Dedifferentiated amniotic fluid mesenchymal stem cell (primary cell): ENCODE data around the gene FZD2.
"Not testable (repeated sequence)": the region's sequence is repeated elsewhere in the genome, so short reads cannot be mapped to it uniquely, and the experiment has no call there.

Experiments used
- DNase-seq: peaks from one replicate; pipeline ENCODE4 v3.0.0-alpha.2; 2016; ENCODE audit errors: extremely low spot score

The FZD2 gene

DNA sequence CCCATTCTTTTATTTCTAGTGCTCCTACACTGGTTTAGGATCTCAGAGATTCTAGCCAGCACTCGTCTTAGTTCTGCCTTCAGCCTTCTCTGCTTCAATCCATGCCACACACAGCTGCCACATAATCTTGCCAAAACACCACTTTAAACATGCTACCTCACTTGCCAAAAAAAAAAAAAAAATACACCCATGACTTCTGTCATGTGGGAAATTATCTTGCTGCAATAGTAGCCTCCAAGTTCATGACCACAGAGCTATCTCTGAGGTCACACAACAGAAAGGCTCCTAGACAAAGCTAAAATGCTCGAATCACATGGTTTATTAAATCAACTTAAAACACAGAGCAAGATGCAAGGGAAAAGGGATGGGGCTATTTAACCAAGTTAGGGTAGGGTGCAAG is 18.1 kb downstream of the FZD2 start:
- no peak for DNase-seq

DNA sequence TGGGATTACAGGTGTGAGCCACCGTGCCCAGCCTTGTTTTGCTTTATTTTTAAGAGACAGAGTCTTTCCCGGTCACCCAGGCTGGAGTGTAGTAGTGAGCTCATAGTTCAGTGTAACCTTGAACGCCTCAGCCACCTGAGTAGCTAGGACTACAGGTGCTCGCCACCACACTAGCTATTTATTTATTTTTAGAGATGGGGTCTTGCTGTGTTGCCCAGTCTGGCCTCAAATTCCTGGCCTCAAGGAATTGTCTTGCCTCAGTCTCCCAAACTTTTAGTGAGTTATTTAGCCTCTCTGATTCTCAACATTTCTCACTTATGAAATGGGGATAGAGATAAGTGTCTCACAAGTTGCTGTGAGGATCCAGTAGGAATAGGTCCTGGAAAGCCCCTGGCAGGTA is 21.7 kb downstream of the FZD2 start:
- no peak for DNase-seq

DNA sequence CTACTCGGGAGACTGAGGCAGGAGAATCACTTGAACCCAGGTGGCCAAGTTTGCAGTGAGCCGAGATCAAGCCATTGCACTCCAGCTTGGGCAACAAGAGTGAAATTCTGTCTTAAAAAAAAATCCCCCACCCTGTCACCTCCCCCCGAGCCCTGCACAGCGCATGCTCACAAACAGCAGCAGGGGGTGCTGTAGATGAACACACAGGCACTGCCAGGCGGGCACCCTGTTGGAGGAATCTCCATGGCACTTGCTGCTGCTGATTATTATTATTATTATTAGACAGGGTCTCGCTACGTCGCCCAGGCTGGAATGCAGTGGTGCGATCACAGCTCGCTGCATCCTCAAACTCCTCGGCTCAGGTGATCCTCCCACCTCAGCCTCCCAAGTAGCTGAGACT is 24.6 kb downstream of the FZD2 start:
- no peak for DNase-seq

DNA sequence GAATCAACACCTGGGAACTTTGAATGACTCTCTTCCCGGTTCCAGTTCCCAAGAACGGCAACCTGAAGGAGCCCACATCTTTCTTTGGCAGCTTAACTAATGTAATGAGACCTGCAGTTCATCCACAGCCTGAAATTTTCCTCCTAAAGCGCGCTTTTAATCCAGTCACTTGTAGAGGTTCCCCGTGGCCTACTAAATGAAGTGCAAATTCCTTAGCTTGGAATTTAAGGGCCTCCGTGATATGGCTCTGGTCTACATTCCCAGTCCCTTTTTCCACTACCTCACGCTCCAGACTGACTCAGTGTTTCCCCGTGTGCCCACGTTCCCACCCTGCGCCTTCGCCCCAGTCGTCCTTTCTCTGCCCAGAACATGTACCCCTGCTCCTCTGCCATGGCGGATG is 27.2 kb downstream of the FZD2 start:
- DNase-seq = no peak

DNA sequence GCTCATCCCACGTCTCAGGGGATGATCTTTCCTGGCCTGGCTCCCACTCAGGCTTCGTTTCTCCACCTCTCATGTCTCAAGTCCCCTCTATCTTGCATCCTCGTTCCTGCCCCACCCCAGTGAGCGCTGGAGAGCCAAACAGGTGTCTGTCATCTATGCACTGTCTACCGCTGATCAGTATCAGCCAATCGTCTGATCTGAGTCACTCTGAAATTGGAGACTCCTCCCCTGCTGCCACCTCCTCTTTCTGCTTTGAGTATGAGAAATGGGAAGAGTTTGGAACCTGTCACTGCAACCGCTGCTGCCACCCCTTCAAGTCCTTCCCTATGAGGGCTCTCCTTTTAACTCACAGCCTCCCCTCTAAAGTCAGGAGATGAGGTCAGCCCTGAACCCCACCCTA is 28.0 kb downstream of the FZD2 start:
- DNase-seq = no peak

DNA sequence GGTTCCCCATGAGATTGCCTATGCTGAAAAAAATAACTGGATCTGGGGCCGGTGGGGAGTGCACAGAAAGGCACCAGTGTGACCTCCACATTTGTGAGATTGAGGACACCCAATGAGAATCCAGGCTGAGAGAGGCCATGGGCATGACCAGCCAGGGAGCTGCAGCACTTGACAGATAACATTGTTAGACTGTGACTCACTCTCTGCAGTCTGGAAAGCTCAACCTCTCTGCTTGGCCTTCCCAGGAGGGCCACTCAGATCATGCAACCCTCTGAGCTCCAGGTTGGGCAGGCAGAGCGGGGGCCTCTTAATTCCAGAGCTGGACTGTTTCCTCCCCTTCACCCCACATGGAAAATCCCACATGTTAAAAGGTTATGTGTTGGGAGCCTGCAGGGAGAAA is 30.1 kb downstream of the FZD2 start:
- peak; percentile 74 for DNase-seq

DNA sequence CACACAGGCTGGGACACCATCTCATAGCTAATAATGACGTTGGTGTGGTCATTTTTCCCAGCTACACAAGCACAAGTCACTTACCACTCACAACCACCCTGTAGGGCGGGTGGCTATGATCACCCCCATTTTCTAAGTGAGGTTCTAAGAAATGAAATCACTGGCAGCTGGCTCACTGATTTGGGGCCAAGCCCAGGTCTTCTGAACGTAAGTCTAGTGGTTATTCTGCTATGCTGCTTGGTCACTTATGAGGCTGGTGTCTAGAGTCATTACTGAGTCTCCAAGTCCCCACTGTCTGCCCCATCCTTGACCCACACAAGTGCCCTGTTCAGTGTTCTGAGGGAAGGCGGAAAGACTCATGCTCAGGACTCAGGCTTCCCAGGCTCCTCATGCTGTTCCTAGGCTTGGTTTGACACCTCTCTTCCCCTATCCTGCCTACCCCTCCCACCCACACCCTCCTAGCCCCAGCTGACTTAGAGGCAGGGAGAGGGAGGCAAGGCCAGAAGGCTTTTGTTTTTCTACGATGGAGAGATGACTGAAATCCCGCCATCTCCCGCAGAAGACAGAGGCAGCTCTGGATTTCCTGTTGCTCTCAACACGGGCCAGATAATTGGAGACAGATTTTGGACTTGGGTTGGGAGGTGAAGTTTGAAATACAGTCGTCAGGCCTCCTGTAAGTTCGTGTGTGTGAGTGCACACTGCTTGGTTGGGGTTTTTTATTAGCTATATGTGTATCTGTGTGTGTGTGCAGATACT is 32.2 kb downstream of the FZD2 start:
- DNase-seq = no peak

DNA sequence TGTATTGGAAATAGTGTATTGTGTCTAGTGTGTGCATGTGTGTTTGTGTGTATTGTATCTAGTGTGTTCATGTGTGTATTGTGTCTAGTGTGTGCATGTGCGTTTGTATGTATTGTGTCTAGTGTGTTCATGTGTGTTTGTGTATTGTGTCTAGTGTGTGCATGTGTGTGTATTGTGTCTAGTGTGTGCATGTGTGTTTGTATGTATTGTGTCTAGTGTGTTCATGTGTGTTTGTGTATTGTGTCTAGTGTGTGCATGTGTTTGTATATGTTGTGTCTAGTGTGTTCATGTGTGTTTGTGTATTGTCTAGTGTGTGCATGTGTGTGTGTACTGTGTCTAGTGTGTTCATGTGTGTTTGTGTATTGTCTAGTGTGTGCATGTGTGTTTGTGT is 32.8 kb downstream of the FZD2 start:
- DNase-seq = not testable (repeated sequence)

DNA sequence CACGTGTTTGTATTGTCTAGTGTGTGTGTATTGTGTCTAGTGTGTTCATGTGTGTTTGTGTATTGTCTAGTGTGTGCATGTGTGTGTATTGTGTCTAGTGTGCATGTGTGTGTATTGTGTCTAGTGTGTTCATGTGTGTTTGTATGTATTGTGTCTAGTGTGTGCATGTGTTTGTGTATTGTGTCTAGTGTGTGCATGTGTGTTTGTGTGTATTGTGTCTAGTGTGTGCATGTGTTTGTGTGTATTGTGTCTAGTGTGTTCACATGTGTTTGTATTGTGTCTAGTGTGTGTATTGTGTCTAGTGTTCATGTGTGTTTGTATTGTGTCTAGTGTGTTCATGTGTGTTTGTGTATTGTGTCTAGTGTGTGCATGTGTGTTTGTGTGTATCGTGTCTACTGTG is 33.5 kb downstream of the FZD2 start:
- DNase-seq = not testable (repeated sequence)

DNA sequence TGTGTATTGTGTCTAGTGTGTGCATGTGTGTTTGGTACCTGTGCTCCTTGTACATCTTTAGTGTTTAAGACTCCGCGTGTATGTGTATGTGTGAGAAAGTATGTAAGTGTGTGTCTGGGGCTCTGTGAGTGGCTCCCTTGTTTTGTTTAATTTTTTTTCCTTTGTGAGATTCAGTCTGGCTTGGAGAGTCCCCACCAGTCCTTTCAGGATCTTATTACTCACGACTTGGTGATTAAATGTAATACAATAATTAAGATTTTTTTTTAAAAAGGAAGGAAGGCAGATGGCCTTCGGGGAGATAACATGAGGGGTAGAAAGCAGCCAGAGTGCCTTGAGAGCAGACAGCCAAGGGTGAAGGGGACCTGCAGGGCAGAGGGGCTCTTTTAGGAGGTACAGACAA is 33.9 kb downstream of the FZD2 start:
- no peak for DNase-seq

DNA sequence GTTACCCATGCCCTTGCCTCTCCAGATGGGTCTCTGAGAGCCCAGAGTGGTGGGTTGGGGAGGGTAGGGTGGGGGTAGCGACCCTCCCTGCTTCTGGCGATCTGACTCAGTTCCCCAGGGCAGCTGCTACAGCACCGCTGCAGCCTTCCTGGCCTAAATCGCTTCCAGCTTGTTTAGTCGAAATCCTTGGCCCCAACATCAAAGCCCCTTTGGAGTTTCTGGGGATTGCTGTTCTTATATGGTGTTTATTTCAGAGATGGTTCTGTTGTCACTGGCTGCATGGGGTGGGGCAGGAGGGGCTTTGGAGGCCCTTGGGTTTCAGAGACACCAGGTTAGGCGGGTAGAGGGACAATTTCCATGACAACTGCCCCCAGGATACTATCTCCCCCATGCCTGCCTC is 35.9 kb downstream of the FZD2 start:
- no peak for DNase-seq

DNA sequence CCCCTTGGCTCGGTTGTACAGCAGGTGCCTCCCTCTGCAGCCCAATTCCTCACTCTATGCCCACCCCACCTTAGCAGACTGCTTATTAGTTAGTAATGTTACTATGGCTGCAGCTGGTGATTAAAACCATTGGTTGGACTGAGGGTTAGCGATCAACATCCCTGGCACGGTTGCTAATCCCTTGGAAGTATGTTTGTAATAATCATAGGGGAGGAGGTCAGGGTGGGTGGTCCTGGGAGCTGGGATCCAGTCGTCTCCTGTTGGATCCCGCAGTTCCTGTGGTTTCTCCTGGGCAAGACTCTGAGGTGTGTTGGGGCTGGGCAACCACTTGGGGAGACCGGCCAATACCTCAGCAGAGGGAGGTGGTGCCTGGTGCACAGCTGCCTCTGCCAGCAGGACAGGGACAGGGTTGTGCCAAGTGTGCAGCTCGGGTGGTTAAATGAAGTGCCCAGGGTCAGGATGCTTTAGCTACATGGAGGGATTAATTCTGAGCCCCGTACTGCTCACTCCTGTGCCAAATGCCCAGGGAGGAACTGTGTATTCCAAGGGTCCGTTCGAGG is 38.0 kb downstream of the FZD2 start:
- DNase-seq = no peak

DNA sequence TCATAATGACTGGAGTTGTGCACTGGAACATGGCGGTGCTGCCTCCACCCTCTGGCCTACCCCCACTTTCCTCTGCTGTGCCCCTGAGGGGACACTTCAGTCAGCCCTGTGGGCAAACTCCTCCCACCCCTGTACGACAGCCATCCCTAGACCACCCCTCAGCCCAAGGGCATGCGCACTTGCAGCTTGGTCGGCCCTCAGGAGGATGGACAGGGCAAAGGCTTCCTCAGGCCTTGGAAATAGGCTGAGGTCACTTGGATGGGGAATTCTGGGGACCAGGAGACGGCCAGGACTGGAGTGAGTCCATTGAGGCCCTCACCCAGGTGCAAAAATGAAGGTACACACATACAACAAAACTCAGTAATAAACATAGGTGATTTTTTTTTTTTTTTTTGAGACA is 41.0 kb downstream of the FZD2 start:
- DNase-seq = no peak

DNA sequence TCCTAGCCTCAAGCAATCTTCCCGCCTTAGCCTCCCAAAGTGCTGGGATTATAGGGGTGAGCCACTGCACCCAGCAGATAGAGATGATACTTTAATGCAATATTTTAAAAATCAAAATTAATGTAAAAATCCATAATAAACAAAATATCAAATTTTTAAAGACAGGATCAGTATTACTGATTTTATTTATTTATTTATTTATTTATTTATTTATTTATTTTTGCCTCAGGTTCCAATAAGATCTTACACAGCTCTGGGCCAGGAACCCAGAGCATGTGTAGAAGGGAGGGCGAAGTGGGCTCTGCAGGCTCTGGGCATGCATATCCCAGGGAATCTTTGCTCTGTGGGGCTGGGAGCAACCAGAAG is 41.6 kb downstream of the FZD2 start:
- no peak for DNase-seq

DNA sequence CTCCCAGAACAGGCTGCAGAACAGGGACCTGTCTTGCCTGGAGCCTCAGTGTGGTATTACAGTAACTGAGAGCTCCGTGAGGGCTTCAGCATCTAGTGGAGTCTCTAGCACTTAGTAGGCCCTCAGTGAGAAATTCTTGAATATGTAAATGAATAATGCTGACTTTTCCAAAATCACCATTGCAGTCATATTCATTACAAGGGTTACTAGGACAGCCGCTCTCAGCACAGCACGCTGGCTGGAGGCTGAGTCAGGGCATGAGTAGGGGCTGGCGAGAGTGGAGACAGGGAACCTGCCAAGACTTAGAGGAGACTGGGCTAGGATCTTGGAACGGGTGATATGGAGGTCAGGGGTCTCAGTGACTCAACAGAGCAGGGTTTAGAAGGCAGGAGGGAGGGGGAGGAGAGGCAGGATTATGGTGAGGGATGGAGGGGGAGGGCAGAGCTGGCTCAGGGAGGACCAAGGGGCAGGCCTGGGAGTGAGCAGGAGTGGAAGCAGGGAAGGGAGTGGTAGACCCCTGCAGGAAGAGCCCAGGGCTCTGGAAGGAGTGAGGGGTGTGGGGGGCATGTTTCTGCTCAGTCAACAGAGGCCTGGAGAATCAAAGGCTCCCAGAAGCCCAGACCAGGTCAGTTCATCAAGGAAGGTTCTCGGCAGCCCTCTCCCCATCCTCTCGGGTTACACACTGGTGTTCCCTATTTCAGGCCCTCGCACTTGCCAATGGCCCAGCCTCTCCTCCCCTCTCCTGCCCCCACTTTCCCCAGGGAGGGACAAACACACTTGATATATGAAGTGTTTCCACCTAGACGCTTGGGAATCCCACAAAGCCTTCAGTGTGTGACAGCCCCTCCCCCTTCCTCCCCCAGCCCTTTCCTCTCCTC is 42.3 kb downstream of the FZD2 start:
- peak; percentile 79 for DNase-seq

DNA sequence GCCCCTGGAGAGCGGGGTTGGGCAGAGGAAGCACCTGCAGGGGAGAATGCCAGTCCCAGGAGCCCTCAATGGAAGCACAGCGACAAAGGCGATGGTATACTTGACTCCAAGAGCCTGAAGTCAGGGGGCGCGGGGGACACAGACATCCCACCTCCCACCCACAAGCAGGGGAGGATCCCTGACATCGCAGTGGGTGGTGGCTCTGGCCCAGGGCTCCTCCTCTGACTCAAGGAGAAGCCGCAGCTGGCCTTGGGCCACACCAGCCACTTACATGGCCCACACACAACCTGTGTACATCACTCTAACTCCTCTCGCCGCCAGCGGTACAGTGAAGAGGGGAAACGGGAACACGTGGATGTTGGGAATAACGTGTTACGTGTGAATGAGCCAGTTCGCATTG is 44.3 kb downstream of the FZD2 start:
- DNase-seq = no peak

DNA sequence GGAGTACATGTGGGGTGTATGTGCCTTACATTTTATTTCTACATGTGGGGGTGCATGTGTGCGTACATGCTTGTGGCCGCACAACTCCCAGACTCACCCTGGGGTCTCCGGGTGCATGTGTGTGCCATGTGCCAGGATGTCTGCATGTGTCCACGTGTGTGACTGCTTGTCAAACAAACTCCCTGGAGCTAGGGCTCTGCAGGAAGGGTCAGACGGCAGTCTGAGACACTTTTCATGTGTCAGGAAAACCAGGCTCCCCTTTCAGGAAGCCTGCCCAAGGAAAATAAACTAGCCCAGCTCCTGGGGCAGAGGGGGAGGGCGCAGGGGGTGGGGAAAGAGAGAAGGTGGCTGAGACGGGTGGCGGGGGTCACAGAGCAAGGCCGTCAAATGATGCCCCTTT is 44.7 kb downstream of the FZD2 start:
- no peak for DNase-seq

DNA sequence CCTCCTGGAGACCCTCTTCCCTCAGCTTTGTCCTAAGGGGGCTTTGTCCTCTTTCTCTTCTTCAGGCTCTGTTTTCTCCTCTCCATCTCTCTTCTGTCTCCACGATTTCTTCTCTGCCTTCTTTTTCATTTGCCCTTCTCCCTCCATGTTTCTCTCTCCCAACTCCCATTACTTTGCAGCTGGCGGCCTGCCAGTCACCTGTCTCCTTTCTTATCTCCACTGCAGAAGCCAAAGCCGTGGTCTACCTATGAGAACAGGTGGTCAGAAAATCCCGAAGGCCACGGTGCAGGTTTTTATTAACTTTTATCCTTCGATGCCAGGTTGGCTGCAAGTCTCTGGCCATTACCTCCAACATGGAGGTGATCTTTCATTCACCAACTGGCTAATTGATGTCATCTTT is 45.1 kb downstream of the FZD2 start:
- DNase-seq = no peak

DNA sequence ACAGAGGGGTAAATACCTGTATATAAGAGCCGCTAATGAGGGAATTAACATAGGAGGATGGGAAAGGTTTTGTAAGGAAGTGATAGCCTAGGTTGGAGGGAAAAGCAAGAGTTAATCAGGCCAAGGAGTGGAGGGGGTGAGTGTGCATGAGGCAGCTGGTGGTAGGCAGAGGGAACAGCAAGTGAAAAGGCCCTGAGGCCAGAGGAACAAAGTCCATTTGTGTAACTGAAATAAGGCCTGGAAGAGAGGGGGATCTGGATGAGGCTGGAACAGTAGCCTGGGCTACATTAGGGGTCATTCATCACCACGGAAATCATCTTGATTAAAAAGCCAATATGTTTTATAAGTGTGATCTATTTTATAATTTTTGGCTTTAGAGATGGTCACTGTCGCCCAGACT is 45.7 kb downstream of the FZD2 start:
- DNase-seq = no peak

DNA sequence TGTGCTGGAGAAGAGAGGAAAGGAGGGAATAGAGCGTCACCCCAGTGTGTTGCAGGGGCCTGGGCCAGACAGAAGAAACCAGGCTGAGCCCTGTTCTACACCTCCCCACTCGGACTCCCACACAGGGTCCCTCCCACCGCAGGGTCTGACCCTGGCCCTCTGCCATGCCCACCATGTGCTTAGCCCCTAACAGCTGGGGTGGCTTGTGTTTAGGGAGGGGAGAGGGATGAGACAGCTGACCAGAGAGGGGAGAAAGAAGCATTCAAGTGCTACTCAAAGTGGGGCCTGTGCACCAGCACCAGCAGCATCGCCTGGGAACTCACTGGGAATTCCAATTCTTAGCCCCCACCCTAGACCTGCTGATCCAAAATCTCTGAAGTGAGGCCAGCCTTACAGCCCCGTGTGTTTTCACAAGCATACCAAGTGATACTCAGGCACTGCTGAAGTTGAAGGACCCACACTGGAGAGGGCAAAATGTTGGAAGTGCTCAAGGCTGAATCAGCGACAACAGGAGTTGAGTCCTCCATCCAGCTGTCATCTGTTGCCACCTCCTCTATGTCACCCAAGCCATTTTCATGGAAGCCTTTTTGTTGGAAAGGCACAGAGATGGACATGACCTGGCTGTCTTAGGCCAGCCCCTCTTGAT is 47.0 kb downstream of the FZD2 start:
- DNase-seq = no peak

DNA sequence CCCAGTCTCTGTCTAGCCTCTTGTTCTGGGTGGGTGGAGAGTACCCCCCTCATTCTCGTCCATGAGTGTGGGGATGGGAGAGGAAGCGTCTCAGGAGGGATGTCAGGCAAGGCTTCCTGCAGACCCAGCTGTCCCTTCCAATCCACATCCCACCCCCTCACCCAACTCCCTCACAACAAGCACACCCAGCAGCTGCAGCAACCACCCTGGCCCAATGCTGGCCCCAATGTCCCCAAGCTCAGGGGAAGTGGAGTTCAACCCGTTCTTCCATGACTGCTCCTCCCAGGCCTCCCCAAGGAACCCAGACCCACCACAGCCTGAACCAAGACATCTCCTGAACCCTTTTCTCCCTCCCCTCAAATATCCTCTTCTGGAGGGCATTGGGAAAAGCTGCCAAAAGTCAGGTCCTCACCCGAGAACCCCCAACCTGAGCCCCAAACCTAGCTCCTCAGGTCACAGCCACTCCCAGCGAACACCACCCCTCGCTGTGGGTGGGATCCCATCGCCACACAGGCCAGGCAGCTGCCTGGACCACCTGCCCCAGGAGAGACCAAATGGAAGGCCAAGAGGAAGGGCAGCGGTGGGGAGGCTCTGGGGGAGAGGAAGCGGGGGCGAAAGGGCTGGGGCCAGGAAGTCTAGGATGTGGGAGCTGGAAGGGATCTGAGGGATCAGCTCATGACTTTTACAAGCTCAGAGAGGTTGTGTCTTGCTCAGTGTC is 47.6 kb downstream of the FZD2 start:
- no peak for DNase-seq

DNA sequence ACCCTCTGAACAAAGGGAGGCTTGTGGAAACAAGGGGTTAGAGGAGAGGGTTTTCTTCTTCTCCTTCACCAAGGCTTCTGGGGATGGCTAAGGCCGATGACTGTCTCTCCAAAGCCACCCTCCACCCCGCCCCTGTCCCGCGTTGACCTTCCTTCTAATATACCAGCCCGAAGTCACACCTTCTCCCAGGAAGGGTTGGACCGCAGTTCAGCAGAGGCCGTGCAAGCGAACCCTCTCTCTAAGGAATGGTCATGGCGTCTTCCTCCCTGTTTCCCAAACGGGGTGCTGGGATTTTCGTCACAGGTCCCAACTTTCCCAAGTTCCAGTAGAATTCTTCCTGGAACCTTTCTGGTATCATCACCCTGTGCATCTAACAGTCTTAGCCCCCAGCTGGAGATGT is 49.4 kb downstream of the FZD2 start:
- no peak for DNase-seq
